AG04450 (cell line): ENCODE measurements around the gene PHYH. TPM values are rescaled to one million over a fixed set of nuclear protein-coding genes. Genes with fewer than 3 reads are reported as not detected.

ENCODE experiments used
- CTCF ChIA-PET: fragments of 300-600, 350-600 bp; formaldehyde crosslinking; extraction: SDS; loops from one replicate; lab custom pipeline; 2022; ENCODE audit warnings: antibody characterized with exemption, inconsistent platforms; lab: Charles Lee
- POLR2A ChIA-PET: fragments of 350-600 bp; formaldehyde crosslinking; extraction: SDS; loops from one replicate; lab custom pipeline; 2021; ENCODE audit warnings: antibody characterized with exemption, inconsistent platforms; lab: Yijun Ruan, JAX
- DNase-seq: peaks from one replicate; pipeline ENCODE4 v3.0.0-alpha.2; 2011; ENCODE audit warnings: low read depth, low spot score
- H3K27ac ChIP-seq: one replicate; pipeline ENCODE4 v1.5.1; 2012; ENCODE audit warnings: low read depth, low read length, control low read depth
- H3K27me3 ChIP-seq: one replicate; pipeline ENCODE4 v1.6.0; 2012; ENCODE audit warnings: low read length; ENCODE audit not compliant: control insufficient read depth, insufficient read depth
- H3K4me3 ChIP-seq: 2 replicates; pipeline ENCODE4 v1.5.1; 2011; ENCODE audit warnings: mild to moderate bottlenecking, low read depth, low read length, control low read depth
- H3K9me3 ChIP-seq: 2 replicates; pipeline ENCODE4 v1.5.1; 2012; ENCODE audit warnings: low read length; ENCODE audit not compliant: control insufficient read depth, insufficient read depth
- polyA plus RNA-seq: library from polyadenylated mRNA; depleted of rRNA; stranded (reverse); fragments of >200 nt; gene quantifications from 2 replicates; pipeline ENCODE4 v1.2.3, GENCODE V29; 2011
- TF ChIP-seq, protein P1 (sequence below): IDR thresholded peaks from 2 replicates; pipeline ENCODE4 v1.5.1; 2011; ENCODE audit warnings: low read depth, low read length, control low read depth, inconsistent platforms

The PHYH gene
- polyA plus RNA-seq, 1 experiment = 16.7 TPM

DNA sequence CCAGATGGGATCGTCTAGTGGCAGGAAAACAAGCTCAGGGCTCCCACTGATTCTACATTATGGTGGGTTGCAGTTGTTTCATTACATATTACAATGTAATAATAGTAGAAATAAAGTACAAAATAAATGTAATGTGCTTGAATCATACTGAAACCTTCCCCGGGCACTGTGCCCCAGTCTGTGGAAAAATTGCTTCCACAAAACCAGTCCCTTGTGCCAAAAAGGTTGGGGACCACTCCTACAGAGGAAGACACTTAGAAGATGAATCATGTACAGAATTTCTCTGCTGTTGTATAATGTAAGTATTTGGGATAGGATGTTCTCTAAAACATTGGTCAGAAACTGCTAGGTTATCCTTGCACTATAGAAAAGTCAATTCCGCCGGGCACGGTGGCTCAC lies 11.3 kb upstream of the PHYH start:
- DNase-seq = no peak
- H3K27ac ChIP-seq = no peak overlapping the region
- H3K27me3 ChIP-seq = no peaks in the 10 kb centered on the region
- TF ChIP-seq, protein P1, sequence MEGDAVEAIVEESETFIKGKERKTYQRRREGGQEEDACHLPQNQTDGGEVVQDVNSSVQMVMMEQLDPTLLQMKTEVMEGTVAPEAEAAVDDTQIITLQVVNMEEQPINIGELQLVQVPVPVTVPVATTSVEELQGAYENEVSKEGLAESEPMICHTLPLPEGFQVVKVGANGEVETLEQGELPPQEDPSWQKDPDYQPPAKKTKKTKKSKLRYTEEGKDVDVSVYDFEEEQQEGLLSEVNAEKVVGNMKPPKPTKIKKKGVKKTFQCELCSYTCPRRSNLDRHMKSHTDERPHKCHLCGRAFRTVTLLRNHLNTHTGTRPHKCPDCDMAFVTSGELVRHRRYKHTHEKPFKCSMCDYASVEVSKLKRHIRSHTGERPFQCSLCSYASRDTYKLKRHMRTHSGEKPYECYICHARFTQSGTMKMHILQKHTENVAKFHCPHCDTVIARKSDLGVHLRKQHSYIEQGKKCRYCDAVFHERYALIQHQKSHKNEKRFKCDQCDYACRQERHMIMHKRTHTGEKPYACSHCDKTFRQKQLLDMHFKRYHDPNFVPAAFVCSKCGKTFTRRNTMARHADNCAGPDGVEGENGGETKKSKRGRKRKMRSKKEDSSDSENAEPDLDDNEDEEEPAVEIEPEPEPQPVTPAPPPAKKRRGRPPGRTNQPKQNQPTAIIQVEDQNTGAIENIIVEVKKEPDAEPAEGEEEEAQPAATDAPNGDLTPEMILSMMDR = no peak
- ChIA-PET POLR2A (no interaction called here), CTCF (interaction anchor here (1.7 kb wide), 1 partner anchor 9 kb away, joined by 7 read pairs; no protein-coding TSS in a partner anchor)
- no peak overlapping the region for H3K4me3 ChIP-seq
- H3K9me3 ChIP-seq = no peaks in the 10 kb centered on the region

GRCh38 chr10:13310518-13311176 lies 10.8 kb upstream of the PHYH start:
- CTCF ChIA-PET = interaction anchor here (1.7 kb wide), 1 partner anchor 8 kb away, joined by 7 read pairs; no protein-coding TSS in a partner anchor
- POLR2A ChIA-PET = no interaction called here
- Histone ChIP-seq H3K27me3 (no peaks in the 10 kb centered on the region), H3K4me3 (no peak overlapping the region), H3K27ac (no peak overlapping the region), H3K9me3 (no peaks in the 10 kb centered on the region)
- no peak for DNase-seq
- TF ChIP-seq, protein P1 = no peak

DNA sequence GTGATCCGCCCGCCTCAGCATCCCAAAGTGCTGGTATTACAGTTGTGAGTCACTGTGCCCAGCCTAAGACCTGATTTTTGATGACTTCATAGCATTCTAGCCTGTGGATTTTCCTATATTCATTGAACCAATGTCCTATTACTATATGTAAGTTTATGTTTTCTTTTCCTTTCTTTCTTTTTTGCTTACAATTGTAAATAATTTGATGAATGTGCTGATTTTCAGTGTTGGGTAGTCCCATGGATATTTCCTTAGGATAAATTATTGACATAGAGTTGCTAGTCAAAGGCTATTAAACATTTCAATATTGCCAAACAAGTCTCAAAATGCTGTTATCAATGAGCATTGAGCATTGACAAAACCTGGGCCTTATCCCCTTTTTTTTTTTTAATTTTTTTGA lies 9.9 kb upstream of the PHYH start:
- H3K4me3 ChIP-seq = no peak overlapping the region
- ChIA-PET POLR2A (no interaction called here), CTCF (interaction anchor here (1.7 kb wide), 1 partner anchor 7 kb away, joined by 7 read pairs; no protein-coding TSS in a partner anchor)

DNA sequence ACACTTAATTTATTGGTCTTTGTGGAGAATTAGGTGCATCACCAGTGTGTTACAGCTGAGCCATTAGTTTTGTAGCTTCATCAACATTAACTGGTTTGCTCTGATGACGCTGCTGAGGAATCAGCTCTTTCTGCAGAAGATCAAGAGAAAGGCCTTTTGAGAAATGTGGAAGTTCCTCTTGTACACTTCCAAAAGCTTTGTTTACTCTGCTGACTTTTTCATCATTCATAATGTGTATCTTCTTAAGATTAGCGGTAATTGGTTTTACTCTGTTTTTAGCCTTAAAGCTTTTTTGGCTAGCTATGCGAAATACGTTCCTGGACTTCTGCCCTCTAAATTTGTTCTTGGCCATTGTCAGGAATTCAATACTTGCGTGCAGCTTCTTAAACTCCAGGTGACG lies 8.2 kb upstream of the PHYH start:
- TF ChIP-seq, protein P1 = no peak
- CTCF ChIA-PET = interaction anchor here (0.6 kb wide), 2 partner anchors 63 to 1052 kb away, joined by 3 to 7 read pairs; no protein-coding TSS in a partner anchor

More for the DNA sequence above, 9.9 kb upstream of the PHYH start:
- Histone ChIP-seq H3K27me3 (no peaks in the 10 kb centered on the region), H3K27ac (no peak overlapping the region), H3K9me3 (no peaks in the 10 kb centered on the region)
- TF ChIP-seq, protein P1 = no peak
- no peak for DNase-seq

GRCh38 chr10:13306103-13306502 lies 6.2 kb upstream of the PHYH start:
- TF ChIP-seq, protein P1 = no peak
- no peaks in the 10 kb centered on the region; the same call in 1 of the 2 replicates for H3K9me3 ChIP-seq
- no peaks in the 10 kb centered on the region for H3K27me3 ChIP-seq
- no peak overlapping the region for H3K4me3 ChIP-seq
- DNase-seq = no peak
- H3K27ac ChIP-seq = no peak overlapping the region
- ChIA-PET CTCF (interaction anchor here (7.6 kb wide), 1 partner anchor 98 kb away, joined by 137 read pairs; no protein-coding TSS in a partner anchor), POLR2A (interaction anchor here (0.6 kb wide), 1 partner anchor 324 kb away, joined by 6 read pairs; no protein-coding TSS in a partner anchor)

More for the DNA sequence above, 8.2 kb upstream of the PHYH start:
- POLR2A ChIA-PET = no interaction called here
- Histone ChIP-seq H3K27me3 (no peaks in the 10 kb centered on the region), H3K4me3 (no peak overlapping the region), H3K27ac (no peak overlapping the region), H3K9me3 (no peaks in the 10 kb centered on the region)
- no peak for DNase-seq
